Skin of body (tissue), 2 donors: ENCODE data around the gene NMT2. TPM values are rescaled to one million over a fixed set of nuclear protein-coding genes. Genes with fewer than 3 reads are reported as not detected.
"Not testable (repeated sequence)": the region's sequence is repeated elsewhere in the genome, so short reads cannot be mapped to it uniquely, and the experiment has no call there.

ENCODE experiments used
- DNase-seq: peaks from one replicate; lab custom pipeline; 2025; lab: John Stamatoyannopoulos, UW
- total RNA-seq: library from RNA; depleted of rRNA; stranded (reverse); fragments of >200 nt; gene quantifications from one replicate; pipeline ENCODE4 v1.2.3, GENCODE V29; 2014

Gene NMT2
- 22.0 TPM for total RNA-seq

DNA sequence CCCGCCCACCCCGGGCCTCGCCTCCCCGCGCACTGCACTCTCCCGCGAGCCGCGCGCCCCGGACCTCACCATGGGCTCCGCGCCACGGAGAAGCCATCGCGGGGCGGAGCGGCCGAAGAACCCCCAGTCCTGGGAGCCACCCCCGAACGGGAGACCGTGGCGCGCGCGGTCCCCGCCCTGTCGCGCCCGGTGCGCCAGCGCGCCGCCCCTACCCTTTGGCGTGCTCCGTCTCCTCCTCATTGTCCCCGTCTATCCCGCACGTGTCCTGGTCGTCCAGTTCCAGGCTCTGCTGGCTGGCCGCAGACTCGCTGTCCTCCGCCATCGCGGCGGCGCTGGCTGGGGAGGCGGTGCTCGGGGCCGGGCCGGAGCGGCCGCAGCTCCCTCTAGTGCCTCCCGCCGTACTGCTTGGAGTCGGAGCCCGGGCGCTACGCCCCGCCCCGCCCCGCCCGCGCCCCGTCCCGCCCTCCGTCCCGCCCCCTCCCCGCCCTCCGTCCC is at the start of gene NMT2:
Gene NMT2, minus strand, starts transcription at position 403 of the 495 bp plus-strand sequence. Its CDS starts 81 bp downstream, at position 322.
- DNase-seq = no peak

DNA sequence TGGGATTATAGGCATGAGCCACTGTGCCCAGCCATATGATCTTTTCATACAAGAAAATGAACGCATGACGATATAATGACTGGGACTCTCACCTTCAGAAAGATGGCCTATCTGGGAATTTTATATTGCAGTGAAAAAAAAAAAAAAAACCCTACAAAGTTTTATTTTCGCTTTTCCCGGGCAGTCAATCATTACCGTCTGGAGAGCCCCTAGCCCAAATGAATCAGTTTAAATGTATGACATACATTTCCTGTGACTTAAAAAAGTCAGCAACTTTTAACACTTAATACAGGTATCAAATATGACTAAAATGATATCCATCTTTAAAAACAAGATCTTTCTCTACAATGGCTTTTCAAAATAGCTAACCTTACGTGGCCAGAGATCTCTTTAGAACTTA is 48.2 kb upstream of the NMT2 start:
- DNase-seq = no peak

DNA sequence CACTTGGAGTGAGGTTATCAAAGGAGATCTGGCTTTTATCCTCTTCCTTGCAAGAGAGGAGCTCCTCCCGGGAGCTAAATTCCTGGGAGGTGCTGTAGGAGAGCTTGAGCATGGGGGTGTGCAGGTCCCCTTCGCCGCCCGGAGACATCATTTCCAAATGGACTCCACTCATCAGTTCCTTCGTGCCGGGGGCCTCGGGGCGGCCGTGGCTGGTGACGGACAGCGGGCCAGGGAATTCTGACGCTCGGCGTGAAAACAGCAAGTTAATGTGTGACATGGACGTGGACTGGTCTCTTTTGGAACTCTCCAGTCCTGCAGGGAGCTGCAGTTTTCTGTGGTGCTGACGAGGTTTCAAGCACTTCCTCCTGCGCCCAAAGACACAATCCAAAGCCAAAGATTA is 45.7 kb upstream of the NMT2 start:
- DNase-seq = no peak

DNA sequence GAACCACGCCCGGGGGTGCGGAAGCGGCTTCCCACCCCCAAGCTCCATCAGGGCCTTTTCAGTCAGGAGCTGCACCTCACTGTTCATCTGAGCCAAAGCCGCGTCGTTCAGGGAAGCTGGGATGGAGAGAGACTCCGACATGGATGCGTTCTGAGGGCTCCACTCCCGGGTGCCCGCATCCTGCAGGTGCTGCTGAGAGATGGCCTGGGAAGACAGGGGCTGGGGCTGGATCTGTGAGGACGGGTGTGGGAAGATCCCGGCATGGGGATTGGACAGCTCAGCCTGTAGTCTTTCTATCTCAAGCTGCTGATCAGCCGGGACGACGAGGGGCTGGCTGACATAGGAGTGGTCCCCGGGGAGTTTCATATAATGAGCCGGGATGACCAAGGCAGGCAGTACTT is 45.0 kb upstream of the NMT2 start:
- DNase-seq = no peak

DNA sequence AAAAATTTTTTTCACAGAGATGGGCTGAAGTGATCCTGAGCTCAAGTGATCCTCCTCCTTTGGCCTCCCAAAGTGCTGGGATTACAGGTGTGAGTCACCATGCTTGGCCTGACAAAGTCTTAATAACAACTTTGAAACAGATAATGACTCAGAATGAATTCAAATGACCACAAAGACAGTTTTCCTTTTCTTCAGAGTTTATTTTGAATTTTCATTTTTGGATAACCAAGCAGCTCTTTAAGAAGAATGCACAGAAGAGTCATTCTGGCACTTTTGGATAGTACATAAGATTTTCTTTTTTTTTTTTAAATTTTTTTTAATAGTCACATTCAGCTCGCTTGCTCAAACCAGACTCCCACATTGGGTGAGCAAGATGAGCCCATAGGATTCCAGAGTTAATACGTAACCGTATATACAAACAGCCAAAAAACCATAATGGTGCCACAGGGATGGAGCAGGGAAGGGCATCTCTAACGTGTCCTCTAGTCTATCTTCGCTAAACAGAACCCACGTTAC is 43.0 kb upstream of the NMT2 start:
- DNase-seq = no peak

DNA sequence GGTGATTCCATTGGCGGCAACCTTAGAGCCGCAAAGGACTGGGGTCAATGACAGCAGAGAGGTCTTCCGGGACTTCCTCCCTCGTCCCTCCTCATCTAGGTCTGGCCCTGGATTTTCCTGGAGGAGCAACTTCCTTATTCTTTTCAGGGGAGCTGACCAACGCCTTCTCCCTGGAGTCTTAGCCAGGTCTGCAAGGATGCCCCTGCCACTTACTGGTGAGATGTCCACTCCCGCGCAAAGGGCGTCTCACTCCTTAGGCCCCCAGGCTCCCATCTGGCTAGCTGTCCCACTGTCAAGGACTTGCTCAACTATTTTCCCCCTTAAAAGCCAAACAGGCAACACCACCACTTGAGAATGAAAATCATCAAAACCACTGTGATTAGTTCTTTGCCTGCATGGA is 42.0 kb upstream of the NMT2 start:
- no peak for DNase-seq

DNA sequence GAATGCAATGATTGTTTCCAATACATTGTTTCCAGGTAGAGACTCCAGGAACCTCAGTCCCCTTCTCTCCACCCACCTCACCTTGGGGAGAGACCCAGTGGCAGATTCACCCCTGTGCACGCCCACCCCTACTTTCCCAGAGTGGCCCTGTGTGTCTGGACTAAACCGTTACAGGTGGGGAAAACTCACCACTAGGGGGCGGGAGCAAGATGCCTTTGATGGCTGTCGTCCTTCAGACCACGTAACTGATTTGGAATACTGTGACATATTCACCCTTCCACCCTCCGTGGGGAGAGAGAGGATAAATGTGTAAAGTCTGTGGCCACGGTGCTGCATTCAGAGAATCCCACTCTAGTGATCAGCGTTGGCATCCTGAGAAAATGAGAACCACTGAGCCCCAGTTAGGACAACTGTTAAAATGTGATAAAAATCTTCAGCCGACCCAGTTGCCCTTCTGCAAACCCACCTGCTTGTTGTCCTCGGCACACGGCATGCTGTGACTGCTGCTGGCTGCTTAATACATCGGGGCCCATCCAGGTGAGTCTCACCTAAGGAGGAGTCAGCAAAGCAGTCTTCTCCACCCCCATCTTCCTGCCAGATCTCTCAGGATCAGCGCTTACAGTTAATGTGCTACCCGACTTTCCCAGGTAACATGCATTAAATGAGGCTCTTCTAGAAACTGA is 41.5 kb upstream of the NMT2 start:
- peak; percentile 43 for DNase-seq

DNA sequence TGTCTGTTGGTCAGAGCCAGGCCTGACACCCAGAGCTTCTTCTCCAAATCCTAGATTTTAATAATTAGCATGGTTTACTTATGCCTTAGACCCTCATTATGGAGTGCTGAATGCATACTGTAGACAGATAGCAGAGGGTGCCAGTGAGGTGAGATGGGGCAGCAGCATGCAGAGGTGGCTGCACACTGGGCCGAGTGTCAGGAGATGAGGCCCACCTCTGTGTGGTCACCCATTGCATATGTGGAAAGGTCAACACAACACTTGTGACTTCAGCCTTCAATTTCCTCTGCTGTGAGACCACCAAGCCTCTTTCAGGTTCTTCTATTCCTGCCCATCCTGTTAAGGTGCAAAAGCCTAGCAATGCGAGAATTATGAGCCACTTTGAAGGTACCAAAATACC is 39.7 kb upstream of the NMT2 start:
- no peak for DNase-seq

DNA sequence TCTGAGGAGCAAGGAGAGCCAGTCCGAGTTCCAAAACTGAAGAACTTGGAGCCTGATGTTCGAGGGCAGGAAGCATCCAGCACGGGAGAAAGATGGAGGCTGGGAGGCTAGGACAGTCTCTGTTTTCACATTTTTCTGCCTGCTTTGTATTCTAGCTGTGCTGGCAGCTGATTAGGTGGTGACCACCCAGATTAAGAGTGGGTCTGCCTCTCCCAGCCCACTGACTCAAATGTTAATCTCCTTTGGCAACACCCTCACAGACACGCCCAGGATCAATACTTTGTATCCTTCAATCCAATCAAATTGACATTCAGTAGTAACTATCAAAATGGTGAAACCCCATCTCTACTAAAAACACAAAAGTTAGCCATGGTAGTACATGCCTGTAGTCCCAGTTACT is 38.9 kb upstream of the NMT2 start:
- not testable (repeated sequence) for DNase-seq

DNA sequence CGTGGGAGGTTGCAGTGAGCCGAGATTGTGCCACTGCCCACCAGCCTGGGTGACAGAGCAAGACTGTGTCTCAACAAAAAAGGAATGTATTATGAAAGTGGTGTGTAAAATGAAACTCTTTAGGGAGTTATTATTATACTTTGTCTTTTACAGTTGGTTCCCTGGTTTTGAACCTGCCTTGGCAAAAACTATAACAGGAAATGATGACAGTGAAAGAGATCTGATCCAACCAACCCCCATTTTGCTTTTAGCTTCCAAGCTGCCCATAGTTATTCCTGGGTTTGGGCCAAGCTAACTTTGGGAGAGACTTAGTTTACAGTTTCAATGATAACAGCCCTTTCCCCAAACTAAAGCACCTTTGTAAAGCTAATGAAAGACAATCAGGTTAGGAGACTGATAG is 34.1 kb upstream of the NMT2 start:
- DNase-seq = no peak

DNA sequence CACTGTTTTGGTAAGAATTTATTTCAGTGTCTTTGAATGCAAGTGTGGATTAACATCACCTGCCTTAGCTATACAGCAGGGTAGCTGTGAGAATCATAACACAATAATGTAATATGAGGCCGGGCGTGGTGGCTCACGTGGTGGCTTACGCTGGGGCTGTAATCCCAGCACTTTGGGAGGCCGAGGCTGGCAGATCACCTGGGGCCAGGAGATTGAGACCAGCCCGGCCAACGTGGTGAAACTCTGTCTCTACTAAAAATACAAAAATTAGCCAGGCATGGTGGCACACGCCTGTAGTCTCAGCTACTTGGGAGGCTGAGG is 33.8 kb upstream of the NMT2 start:
- DNase-seq = not testable (repeated sequence)

DNA sequence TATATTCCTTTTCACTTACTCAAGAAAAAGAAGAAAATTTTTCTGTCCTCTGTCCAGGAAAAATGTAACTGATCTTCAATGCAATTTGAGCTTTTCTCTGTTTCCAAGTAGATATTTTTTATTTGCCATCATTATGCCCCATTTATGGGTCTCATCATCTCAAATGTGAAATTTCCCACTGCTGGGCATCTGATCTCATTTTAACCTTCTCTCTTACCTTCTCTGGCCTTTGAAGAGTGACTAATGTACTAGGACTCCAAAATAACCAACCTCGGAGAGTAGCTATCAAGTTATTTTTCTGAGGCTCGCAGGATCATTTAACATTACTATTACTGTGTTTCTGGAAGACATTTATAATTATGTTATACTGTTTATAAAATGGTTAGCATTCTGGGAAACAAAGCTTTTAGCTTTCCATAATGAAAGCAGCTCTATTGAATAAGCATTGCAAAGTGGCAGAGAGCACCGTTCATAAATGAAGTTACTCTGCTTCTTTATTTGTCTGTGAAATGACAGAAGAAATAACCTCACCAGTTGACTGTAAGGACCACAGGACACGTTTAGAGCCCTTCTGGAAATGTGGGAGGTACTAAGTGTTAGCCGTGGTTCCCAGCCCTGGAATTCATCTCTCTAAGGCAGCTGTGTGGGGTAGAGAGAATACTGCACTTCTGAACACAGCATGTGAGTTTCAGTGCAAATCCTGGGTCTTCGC is 33.3 kb upstream of the NMT2 start:
- no peak for DNase-seq

DNA sequence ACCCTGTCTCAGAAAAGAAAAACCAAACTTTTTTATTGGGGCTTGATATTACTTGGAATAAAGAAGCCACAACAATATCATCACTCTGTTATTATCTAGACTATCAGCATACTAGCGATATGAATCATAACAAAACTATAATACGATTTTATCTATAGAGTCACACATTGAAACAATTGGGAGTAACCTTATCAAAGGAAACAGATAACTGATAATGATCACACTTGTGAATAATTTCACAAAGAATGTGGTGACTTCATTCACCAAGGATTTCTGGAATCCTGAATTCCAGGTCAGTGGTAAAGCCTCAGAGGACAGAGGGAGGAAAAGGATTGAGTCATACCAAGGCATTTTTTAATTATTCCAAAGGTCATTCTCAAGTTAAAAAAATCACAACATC is 32.1 kb upstream of the NMT2 start:
- DNase-seq = no peak

DNA sequence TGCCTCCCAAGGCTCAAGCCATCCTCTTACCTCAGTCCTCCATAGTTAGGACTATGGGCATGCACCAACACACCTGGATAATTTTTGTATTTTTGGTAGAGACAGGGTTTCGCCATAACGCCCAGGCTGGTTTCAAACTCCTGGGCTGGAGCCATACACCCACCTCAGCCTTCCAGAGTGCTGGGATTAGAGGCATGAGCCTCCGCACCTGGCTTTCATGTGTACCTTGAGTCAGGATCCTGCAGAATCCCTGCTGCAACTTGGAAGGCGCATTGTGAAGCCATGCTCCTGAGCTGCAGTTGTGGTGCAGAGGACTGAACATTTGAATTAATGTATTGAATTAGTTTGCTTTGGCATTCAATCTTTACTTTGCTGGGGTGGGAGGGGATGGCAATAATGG is 29.4 kb upstream of the NMT2 start:
- no peak for DNase-seq

DNA sequence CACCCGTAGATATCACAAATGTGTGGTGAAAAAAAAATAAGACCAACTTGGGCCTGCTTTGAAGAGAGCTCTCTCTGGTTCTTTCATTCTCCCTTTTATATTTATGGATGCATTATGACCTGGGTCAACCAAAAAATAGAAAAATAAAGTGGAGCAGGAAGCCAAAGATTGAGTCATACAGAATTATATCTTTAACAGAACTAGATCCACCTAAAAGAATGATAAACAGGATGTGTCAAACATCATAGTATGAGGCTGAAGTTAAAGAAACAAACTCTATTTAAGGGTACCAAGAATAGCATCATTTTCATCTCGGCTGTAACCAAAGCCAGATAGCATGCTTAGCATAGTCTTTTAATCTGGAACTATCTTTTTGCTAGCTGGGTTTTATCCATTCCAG is 28.8 kb upstream of the NMT2 start:
- DNase-seq = no peak

DNA sequence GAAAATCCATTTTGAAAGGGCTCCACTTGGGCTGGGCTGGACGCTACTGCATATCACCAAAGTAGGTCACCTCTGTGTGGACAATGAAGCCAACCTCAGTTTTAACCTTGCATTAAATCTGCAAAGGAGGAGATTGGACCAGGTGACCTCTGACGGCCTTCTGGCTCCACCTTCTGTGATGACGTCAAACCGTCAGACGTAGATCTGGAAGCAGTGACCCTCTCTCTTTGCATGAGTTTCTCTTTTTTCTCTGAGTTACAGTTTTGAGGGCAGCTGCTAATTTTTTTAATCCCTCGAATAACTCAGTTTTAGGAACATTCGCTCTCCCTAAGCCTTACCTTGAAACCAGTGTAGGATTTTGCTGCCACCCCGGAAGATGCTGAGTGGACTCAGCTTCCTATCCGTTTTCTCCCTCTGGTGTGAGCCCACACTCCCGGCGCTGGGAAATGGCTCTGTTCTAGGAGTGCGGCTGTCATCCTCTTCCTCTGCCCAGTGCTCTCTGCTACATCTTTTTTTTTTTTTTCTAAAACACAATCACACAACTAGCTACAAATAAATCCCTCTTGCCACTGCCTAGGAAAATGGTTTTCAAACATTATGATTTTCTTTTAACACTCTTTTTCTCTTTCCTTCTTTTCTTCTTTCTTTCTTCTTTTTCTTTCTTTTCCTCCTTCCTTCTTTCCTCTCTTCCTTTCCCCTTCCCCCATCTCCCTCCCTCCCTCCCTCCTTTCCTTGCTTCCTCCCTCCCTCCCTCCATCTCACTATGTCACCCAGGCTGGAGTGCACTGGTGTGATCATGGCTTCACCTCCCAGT is 27.7 kb upstream of the NMT2 start:
- no peak for DNase-seq

DNA sequence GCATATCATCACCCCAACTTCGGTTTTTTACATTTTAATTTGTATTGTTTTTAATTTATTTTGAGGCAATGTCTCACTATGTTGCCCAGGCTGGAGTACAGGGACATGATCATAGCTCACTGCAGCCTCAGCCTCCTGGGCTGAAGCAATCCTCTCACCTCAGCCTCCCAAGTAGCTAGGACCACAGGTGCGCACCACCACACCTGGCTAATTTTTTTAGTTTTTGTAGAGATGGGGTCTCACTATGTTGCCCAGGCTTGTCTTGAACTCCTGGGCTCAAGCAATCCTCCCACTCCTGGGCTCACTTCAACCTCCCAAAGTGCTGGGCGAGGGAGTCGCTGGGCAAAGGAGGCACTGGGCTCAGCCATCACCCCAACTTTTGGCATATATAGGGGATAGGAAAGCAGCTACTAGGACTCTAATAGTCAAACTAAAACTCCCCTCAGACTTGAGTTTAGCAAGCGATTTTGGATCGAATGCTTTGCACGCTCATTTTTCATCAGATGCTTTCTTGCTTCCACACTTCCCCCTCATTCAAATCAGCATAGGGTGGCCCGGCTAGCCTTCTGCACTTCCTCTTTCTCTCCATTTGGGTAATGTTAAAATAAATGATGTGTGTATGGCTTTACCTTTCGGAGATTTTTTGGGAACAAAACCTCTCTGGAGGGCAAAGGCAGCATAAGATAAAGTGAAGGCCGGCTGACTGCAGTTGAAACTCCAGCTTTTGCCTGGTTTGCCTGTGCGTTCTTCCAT is 20.8 kb upstream of the NMT2 start:
- no peak for DNase-seq

DNA sequence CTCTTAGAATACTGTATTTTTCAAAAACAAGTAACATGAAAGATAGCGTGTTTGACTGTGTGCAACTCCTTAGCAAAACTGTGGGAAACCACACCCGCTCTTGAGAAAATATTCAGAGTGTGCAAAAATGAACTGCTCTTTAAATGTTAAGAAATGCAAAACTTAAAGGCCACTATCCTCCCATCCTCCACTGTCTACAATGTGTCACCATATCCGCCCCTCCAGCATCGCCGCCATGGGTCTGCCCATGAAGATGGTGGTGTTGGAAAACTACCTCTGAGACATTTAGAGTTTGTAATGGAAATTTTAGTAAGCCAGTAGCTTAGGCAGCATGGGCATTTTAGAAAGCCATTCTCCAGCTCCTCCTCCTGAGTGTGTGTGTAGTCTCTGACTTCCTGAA is 20.1 kb upstream of the NMT2 start:
- DNase-seq = no peak

DNA sequence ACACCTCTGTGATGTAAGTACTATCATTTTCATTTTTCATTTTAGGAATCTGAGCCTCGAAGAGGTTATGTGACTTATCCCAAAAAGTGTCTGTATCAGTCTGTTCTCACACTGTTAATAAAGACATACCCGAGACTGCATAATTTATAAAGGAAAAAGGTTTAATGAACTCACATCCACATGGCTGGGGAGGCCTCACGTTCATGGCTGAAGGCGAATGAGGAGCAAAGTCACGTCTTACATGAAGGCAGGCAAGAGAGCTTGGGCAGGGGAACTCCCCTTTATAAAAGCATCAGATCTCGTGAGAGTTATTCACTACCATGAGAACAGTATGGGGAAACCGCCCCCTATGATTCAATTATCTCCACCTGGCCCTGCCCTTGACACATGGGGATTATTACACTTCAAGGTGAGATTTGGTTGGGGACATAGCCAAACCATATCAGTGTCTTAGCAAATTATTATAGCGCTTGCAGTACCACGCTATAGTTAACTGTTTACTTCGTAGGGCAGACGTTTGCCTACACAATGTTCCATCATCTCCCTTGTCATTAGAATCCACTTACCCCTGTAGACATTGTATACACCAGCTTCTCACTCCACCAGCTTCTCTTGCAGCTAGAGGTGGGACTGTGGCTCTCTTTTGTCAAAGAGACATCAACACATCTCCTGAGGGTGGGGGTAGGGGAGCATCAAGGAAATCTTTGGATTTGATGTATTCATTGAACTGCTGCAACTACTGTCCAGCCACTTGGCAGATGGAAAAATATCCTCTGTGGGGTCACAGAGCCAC is 15.4 kb upstream of the NMT2 start:
- DNase-seq = no peak

DNA sequence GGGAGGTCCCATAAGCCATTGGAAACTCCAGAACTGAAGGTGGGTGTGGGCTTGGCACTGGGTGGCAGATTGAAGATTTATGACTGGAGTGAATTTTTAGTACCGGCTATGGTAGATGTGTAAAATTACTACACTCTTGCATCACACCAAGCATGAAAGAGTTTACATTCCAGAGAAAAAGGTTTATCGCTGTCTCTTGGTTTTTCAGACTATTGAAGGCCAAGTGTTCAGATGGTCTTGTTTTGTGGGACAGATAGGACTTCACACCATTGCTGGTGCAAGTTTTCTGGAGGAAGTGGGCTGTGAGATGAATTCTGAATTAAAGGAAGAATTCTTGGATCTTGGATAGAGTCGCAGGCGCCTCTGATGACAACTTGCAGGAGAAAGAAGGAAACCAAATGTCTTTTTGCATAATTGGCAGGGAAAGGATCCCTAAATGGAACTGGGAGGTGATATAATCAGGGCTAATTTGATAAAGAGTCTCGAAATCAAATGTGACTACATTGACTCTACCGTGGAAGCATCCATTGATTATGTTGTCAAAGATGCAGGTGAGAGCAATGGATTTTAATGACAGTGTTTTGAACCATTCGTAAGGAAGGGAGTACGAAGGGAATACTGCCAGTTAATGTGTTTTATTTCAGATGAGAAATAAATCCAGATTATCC is 14.2 kb upstream of the NMT2 start:
- DNase-seq = no peak
